Karpas-422 (cell line): ENCODE measurements around the gene SLC7A6OS. TPM values are rescaled to one million over a fixed set of nuclear protein-coding genes. Genes with fewer than 3 reads are reported as not detected.
"Not testable (repeated sequence)": the region's sequence is repeated elsewhere in the genome, so short reads cannot be mapped to it uniquely, and the experiment has no call there.

Experiments
- DNase-seq: peaks from one replicate; pipeline ENCODE4 v3.0.0-alpha.2; 2015
- H2AFZ ChIP-seq: fragments of 200-600 bp; sonication (generic); 2 replicates; pipeline ENCODE4 v1.6.1; 2014; ENCODE audit warnings: antibody characterized with exemption, low read length, mixed read lengths
- H3K27ac ChIP-seq: fragments of 200-600 bp; sonication (generic); 2 replicates; pipeline ENCODE4 v1.5.1; 2014; ENCODE audit warnings: mild to moderate bottlenecking, low read length, moderate library complexity
- H3K27me3 ChIP-seq: fragments of 200-600 bp; sonication (generic); 2 replicates; pipeline ENCODE4 v1.6.1; 2014; ENCODE audit warnings: low read length, mixed read lengths
- H3K36me3 ChIP-seq: fragments of 200-600 bp; sonication (generic); 2 replicates; pipeline ENCODE4 v1.6.1; 2014; ENCODE audit warnings: low read length, mixed read lengths; ENCODE audit not compliant: insufficient read depth
- H3K4me1 ChIP-seq: fragments of 200-600 bp; sonication (generic); 2 replicates; pipeline ENCODE4 v1.6.1; 2014; ENCODE audit warnings: mild to moderate bottlenecking, low read length, mixed read lengths
- H3K4me2 ChIP-seq: fragments of 200-600 bp; sonication (generic); 2 replicates; pipeline ENCODE4 v1.6.1; 2014; ENCODE audit warnings: low read length, low read depth, mild to moderate bottlenecking; ENCODE audit not compliant: poor library complexity, severe bottlenecking
- H3K4me3 ChIP-seq: fragments of 200-600 bp; sonication (generic); 2 replicates; pipeline ENCODE4 v1.5.1; 2014; ENCODE audit warnings: mild to moderate bottlenecking, antibody characterized with exemption, low read length, mixed read lengths
- H3K79me2 ChIP-seq: fragments of 200-600 bp; sonication (generic); 2 replicates; pipeline ENCODE4 v1.6.1; 2014; ENCODE audit warnings: mild to moderate bottlenecking, low read length, mixed read lengths
- H3K9ac ChIP-seq: fragments of 200-600 bp; sonication (generic); 2 replicates; pipeline ENCODE4 v1.6.0; 2014; ENCODE audit warnings: low read length
- H3K9me2 ChIP-seq: fragments of 200-600 bp; sonication (generic), shearing (Covaris generic); replicated peaks from 2 replicates; pipeline ENCODE4 v1.6.0; 2014; ENCODE audit warnings: mild to moderate bottlenecking, low read length, moderate library complexity; ENCODE audit not compliant: insufficient read depth
- H3K9me3 ChIP-seq: fragments of 300-700, 200-600 bp; sonication (generic); 2 replicates; pipeline ENCODE4 v1.6.1; 2014; ENCODE audit warnings: low read length, mixed read lengths
- H4K20me1 ChIP-seq: fragments of 200-600 bp; sonication (generic); 2 replicates; pipeline ENCODE4 v1.6.1; 2014; ENCODE audit warnings: mild to moderate bottlenecking, antibody characterized with exemption, low read length, low read depth; ENCODE audit not compliant: insufficient read depth
- total RNA-seq: library from RNA; depleted of rRNA; stranded (reverse); fragments of >200 nt; shearing (Covaris generic); gene quantifications from 2 replicates; pipeline ENCODE4 v1.2.3, GENCODE V29; 2014; ENCODE audit warnings: low replicate concordance

The SLC7A6OS gene
- total RNA-seq, 1 experiment from 2014 or later: 13.3 TPM

GRCh38 chr16:68290450-68290849 lies 20.3 kb downstream of the SLC7A6OS start:
- Histone ChIP-seq H2AFZ (no peak overlapping the region), H4K20me1 (peaks cover 6% of the 10 kb centered on the region; the same call in 1 of the 2 replicates), H3K9me3 (no peaks in the 10 kb centered on the region), H3K9me2 (no peaks in the 10 kb centered on the region), H3K27me3 (no peaks in the 10 kb centered on the region), H3K27ac (peak overlapping the region; percentile 91), H3K4me3 (peak overlapping the region; percentile 5; the same call in 1 of the 2 replicates), H3K4me2 (peak overlapping the region; percentile 58), H3K79me2 (peaks cover 46% of the 10 kb centered on the region), H3K36me3 (peaks cover 30% of the 10 kb centered on the region), H3K9ac (peak overlapping the region; percentile 14), H3K4me1 (peaks cover 60% of the 10 kb centered on the region)
- DNase-seq: no peak

GRCh38 chr16:68289621-68290329 lies 21.0 kb downstream of the SLC7A6OS start:
- H3K27me3 ChIP-seq: no peaks in the 10 kb centered on the region
- H3K9ac ChIP-seq: peak overlapping the region; percentile 34
- H3K79me2 ChIP-seq: peaks cover 50% of the 10 kb centered on the region
- H3K36me3 ChIP-seq: peaks cover 28% of the 10 kb centered on the region
- peak overlapping the region; percentile 58 for H3K4me2 ChIP-seq
- no peaks in the 10 kb centered on the region for H3K9me2 ChIP-seq
- peak overlapping the region; percentile 91 for H3K27ac ChIP-seq
- peak overlapping the region; percentile 17; the same call in 1 of the 2 replicates for H3K4me3 ChIP-seq
- H2AFZ ChIP-seq: no peak overlapping the region
- peak; percentile 92 for DNase-seq
- H4K20me1 ChIP-seq: peaks cover 8% of the 10 kb centered on the region; the same call in 1 of the 2 replicates
- H3K4me1 ChIP-seq: peaks cover 67% of the 10 kb centered on the region
- H3K9me3 ChIP-seq: no peaks in the 10 kb centered on the region

GRCh38 chr16:68289202-68289601 lies 21.5 kb downstream of the SLC7A6OS start:
- peak overlapping the region; percentile 34; the same call in 1 of the 2 replicates for H3K9ac ChIP-seq
- peaks cover 54% of the 10 kb centered on the region for H3K79me2 ChIP-seq
- peak overlapping the region; percentile 58 for H3K4me2 ChIP-seq
- H3K4me3 ChIP-seq: 0 out of 2 replicates have a peak overlapping the region, but pooled peaks have one; percentile 17
- no peaks in the 10 kb centered on the region for H3K9me2 ChIP-seq
- H3K36me3 ChIP-seq: peaks cover 28% of the 10 kb centered on the region
- H3K27ac ChIP-seq: peak overlapping the region; percentile 91
- H3K27me3 ChIP-seq: no peaks in the 10 kb centered on the region
- H2AFZ ChIP-seq: no peak overlapping the region
- H4K20me1 ChIP-seq: peaks cover 8% of the 10 kb centered on the region; the same call in 1 of the 2 replicates
- H3K9me3 ChIP-seq: no peaks in the 10 kb centered on the region
- H3K4me1 ChIP-seq: peaks cover 73% of the 10 kb centered on the region
- DNase-seq: no peak

GRCh38 chr16:68288796-68289195 lies 21.9 kb downstream of the SLC7A6OS start:
- not testable (repeated sequence) for H3K27me3 ChIP-seq, H3K4me3 ChIP-seq, DNase-seq, H4K20me1 ChIP-seq, H2AFZ ChIP-seq, H3K9me2 ChIP-seq, H3K9me3 ChIP-seq
- H3K9ac ChIP-seq: peak overlapping the region; percentile 34; the same call in 1 of the 2 replicates
- H3K4me2 ChIP-seq: peak overlapping the region; percentile 58
- peak overlapping the region; percentile 91 for H3K27ac ChIP-seq
- peaks cover 28% of the 10 kb centered on the region for H3K36me3 ChIP-seq
- peaks cover 77% of the 10 kb centered on the region for H3K4me1 ChIP-seq
- H3K79me2 ChIP-seq: peaks cover 55% of the 10 kb centered on the region

- Histone ChIP-seq H3K27me3 (no peaks in the 10 kb centered on the region), H3K9me2 (no peaks in the 10 kb centered on the region), H3K27ac (peak overlapping the region; percentile 91), H3K9me3 (no peaks in the 10 kb centered on the region), H3K9ac (no peak overlapping the region), H3K4me3 (no peak overlapping the region), H3K4me1 (peaks cover 82% of the 10 kb centered on the region), H3K4me2 (no peak overlapping the region), H4K20me1 (peaks cover 8% of the 10 kb centered on the region; the same call in 1 of the 2 replicates), H3K79me2 (peaks cover 58% of the 10 kb centered on the region), H3K36me3 (peaks cover 28% of the 10 kb centered on the region), H2AFZ (no peak overlapping the region)
- DNase-seq: no peak
These were observed 22.5 kb downstream of the SLC7A6OS start for GRCh38 chr16:68288252-68288650.

GRCh38 chr16:68287276-68288251 lies 23.2 kb downstream of the SLC7A6OS start:
- Histone ChIP-seq H3K4me2 (no peak overlapping the region), H3K9me3 (no peaks in the 10 kb centered on the region), H3K27me3 (no peaks in the 10 kb centered on the region), H3K4me1 (peaks cover 89% of the 10 kb centered on the region), H3K36me3 (peaks cover 25% of the 10 kb centered on the region), H4K20me1 (peaks cover 8% of the 10 kb centered on the region; the same call in 1 of the 2 replicates), H3K4me3 (no peak overlapping the region), H3K9ac (no peak overlapping the region), H3K9me2 (no peaks in the 10 kb centered on the region), H2AFZ (no peak overlapping the region), H3K79me2 (peaks cover 59% of the 10 kb centered on the region), H3K27ac (peak overlapping the region; percentile 91)
- DNase-seq: no peak

DNA sequence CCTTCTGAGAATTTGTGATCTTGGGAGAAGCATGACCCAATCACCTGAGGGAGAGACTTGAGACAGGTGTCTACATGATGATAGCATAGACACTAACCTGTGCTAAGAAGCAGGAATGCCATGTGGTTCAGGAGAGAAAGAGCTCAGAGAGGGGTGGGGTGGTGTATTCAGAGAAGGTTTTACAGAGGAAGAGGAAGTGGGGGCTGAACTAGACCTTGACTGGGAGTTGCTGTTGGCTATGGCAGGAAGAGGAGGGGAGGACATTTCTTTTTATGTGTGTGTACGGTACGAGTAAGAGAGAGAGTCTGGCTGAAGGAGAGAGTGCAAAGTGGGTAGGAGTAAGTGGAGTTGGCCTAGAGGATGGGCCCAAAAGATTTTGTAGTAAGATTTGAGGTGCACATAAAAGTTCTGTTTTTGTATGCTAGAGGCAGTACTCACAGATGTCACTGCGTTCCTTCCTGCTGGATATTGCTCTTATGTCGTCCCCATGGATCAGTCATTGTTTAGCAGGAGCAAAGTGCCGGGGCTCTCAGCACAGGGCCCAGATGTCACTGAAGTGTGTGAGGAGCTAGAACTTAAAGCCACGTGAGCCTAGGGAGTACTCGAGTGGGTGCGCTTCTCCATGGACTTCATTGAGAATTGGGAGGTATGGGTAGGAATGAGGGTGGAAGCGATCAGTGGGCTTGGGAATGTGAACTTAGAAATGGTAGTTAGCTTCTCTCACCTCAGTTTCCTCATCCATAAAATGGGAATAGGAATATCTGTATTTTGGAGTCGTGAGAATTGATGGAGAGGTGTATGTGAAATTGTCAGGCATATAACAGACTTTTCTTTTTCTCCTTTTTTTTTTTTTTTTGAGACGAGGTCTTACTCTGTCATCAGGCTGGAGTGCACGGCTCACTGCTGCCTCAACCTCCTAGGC lies 24.3 kb downstream of the SLC7A6OS start:
- H3K4me2 ChIP-seq: peak overlapping the region; percentile 85
- H3K4me3 ChIP-seq: no peak overlapping the region
- H3K9me3 ChIP-seq: no peaks in the 10 kb centered on the region
- no peak overlapping the region for H2AFZ ChIP-seq
- peaks cover 57% of the 10 kb centered on the region for H3K79me2 ChIP-seq
- H3K9me2 ChIP-seq: no peaks in the 10 kb centered on the region
- peak overlapping the region; percentile 98 for H3K27ac ChIP-seq
- H3K27me3 ChIP-seq: no peaks in the 10 kb centered on the region
- no peak overlapping the region for H3K9ac ChIP-seq
- no peak for DNase-seq
- H3K36me3 ChIP-seq: peaks cover 25% of the 10 kb centered on the region
- peaks cover 8% of the 10 kb centered on the region; the same call in 1 of the 2 replicates for H4K20me1 ChIP-seq
- peaks cover 100% of the 10 kb centered on the region for H3K4me1 ChIP-seq
